NCI-H1436 treated with DMSO at 0.1 percent for 48 hours (cell line): ENCODE measurements around the gene CAPN9.
"Not testable (repeated sequence)": the region's sequence is repeated elsewhere in the genome, so short reads cannot be mapped to it uniquely, and the experiment has no call there.

Experiments used
- DNase-seq: peaks from one replicate; lab custom pipeline; 2025; lab: John Stamatoyannopoulos, UW

Gene CAPN9

DNA sequence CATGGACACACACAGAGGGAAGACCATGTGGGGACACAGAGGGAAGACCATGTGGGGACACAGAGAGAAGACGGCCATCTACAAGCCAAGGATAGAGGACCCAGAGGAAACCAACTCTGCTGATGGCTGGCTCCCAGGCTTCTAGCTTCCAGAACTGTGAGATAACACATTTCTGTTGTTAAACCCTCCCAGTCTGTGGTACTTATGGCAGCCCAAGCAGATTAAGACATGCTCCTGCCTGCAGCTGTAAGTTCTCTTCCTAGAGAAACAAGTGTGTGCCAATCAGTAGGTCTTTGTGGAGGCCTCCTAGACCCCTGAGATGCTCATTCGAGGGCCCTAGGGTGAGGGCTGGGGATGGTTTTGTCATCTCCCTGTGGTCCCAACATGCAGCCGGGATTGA, 35.9 kb upstream of the CAPN9 start:
- no peak for DNase-seq

DNA sequence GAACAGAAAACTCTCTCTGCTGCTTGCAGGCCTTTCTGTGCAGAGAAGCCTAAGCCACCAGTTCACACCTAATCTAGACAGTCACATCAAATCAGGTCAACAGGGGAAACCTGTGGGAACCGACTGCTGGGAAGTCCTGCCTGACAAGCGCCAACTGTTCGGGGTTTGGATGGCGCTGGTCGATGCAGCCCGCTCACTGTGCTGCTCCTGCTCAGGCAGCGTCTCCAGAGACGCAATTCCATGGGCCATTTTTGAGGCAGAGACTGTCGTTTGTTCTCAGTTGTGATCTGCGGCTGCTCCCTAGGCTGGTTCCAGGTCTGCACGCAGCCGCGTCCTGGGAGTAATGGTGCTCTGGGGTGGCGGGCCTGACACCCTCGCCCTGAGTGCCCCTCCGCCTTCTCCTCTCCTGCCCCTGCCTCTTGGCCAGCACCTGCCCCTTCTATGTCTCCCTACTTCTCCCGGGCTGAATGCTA, 34.7 kb upstream of the CAPN9 start:
- no peak for DNase-seq

DNA sequence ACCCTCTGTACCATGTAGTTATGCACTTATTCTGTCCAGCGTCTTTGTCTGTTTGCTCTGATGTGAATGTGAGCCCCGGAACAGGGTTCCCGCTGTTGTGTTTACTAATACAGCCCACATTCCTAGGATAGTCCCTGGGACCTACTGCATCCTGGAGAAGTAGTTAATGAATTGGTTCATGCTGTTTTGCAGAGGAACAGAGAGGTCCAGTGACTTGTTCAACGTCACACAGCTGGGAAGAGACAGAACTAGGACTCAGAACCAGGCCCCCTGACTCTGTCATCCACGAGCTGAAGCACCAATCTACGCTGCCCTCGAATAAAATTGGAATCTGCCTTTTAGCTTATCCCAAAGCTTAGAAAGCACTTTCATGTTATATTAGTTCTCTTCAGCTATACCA, 34.0 kb upstream of the CAPN9 start:
- no peak for DNase-seq

GRCh38 chr1:230713547-230713914, 33.7 kb upstream of the CAPN9 start:
- DNase-seq: no peak

- DNase-seq: no peak
Measured at GRCh38 chr1:230713915-230714764, 33.0 kb upstream of the CAPN9 start, which contains the start of gene AGT. Gene AGT, minus strand, starts transcription at chr1:230714122. Its CDS starts 3,299 bp downstream, at chr1:230710823.

DNA sequence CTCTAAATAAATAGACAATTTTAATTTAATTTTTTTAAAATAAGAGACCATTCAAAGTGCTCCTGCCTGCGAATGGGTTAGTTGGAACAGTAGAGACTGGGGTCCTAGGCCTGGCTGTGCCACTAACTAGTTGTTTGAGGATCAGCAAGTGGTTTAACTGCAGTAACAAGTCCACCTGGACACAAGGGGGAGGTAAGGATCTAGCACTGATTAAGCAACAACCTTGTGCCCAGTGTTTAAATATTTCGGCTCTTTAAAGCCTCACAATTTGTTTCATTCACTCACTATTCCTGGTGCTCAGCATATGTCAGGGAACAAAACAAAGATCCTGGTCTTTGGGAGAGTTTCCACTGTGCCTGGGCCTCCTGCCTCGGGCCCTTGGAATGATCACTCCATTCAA, 31.7 kb upstream of the CAPN9 start:
- DNase-seq: no peak

DNA sequence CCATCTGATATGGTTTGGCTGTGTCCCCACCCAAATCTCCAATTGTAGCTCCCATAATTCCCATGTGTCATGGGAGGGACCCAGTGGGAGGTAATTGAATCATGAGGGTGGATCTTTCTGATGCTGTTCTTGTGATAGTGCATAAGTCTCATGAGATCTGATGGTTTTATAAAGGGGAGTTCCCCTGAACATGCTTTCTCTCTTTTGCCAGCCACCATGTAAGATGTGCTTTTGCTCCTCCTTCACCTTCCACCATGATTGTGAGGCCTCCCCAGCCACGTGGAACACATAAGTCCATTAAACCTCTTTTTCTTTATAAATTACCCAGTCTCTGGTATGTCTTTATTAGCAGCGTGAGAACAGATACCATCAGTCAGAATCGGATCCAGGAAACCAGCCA, 30.7 kb upstream of the CAPN9 start:
- not testable (repeated sequence) for DNase-seq

- no peak for DNase-seq
Measured at GRCh38 chr1:230717251-230717650, 29.9 kb upstream of the CAPN9 start.

DNA sequence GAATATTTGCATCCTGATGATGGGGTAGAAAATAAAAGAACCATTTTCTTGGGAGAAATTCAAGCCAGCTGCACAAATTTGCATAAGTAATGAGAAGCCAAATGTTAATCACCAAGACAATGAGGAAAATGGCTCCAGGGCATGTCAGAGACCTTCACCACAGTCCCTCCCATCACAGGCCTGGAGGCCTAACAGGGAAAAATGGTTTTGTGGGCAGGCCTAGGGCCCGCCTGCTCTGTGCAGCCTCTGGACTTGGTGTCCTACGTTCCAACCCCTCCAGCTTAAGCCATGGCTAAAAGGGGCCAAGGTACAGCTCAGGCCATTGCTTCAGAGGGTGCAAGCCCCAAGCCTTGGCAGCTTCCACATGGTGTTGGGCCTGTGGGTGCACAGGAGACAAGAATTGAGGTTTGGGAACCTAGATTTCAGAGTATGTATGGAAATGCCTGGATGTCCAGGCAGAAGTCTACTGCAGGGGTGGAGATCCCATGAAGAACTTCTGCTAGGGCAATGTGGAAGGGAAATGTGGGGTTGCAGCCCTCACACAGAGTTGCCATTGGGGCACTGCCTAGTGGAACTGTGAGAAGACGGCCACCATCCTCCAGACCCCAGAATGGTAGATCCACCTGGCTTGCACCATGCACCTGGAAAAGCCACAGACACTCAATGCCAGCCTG, 25.2 kb upstream of the CAPN9 start:
- not testable (repeated sequence) for DNase-seq

GRCh38 chr1:230725256-230726012, 21.8 kb upstream of the CAPN9 start:
- no peak for DNase-seq

DNA sequence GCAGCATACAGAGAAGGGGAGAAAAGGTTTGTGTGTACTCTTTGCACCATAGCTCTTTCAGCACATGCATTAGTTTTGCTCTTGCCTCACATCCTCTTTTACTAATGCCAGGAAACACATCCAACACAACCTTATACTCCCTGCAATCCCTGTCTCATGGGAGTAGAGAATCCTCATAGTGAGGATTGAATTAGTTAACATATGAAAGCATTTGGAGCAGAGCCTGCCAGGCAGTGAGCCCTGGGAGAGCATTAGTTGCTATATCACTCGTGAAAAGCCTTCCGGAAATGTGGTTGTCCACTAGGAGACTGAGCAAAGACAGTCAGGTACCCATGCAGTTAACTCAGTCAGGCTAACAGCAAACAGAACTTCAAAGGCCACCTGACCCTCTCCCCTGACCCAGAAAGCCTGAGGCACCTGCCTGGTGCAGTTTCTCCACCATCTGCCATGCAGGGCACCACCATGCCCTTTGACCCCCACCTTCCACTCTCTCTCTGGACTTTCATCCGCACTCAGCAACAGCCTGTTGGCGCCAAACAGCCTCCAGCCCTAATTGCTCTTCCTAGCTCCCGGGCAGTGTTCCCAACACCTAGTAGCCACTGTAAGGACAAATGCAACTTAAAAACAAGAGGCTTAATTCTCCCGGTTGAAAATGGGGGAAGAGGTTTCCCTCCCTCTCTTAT, 18.3 kb upstream of the CAPN9 start:
- no peak for DNase-seq

GRCh38 chr1:230730977-230731376, 16.2 kb upstream of the CAPN9 start:
- no peak for DNase-seq

- DNase-seq: peak; percentile 44
Measured at GRCh38 chr1:230735447-230735846, 11.7 kb upstream of the CAPN9 start.

DNA sequence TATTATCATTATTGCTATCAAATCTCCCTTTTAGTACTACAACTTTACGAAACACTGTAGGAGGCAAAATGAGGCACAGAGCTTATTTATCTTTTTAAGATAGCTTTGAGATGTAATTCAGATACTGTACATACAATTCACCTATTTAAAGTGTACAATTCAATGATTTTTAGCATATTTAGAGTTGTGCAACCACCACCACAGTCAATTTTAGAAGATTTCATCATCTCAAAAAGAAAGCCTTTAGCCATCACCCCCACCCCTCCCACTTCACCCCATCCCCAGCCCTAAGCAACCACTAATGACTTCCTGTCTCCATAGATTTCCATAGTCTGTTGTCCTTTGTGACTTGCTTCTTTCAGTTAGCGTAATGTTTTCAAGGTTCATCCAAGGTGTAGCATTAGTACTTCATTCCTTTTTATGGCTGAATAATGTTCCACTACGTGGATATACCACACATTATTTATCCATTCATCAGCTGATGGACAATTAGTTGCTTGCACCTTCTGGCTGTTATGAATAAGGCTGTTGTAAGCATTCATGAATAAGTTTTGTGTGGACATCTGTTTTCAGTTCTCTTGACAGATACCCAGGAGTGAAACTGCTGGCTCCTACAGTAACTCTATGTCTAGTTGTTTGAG, 9.4 kb upstream of the CAPN9 start:
- no peak for DNase-seq

DNA sequence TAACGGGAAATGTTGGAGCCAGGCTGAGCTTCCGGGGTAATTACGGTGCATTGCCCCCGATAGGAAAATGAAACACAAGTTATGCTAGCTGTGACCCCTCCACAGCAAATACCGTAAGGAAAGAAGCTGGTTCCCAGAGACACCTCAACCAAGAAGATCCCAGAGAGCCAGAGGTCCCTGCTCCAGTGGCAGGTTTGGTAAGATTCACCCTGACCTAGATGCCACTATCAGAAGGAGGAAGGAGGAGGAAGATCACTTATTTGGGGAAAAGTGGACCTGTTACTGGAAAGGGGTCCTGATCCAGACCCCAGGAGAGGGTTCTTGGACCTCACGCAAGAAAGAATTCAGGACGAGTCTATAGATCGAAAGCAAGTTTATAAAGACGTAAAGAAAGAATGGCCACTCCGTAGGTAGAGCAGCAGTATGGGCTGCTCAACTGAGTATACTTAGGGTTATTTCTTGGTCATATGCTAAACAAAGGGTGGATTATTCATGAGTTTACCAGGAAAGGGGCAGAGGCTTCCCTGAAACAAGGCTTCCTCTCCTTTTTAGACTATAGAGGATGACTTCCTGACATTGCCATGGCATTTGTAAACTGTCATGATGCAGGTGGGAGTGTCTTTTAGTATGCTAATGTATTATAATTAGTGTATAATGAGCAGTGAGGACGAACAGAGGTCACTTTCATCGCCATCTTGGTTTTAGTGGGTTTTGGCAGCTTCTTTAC, 7.5 kb upstream of the CAPN9 start:
- no peak for DNase-seq

- no peak for DNase-seq
Measured at GRCh38 chr1:230743899-230744298, 3.3 kb upstream of the CAPN9 start.

DNA sequence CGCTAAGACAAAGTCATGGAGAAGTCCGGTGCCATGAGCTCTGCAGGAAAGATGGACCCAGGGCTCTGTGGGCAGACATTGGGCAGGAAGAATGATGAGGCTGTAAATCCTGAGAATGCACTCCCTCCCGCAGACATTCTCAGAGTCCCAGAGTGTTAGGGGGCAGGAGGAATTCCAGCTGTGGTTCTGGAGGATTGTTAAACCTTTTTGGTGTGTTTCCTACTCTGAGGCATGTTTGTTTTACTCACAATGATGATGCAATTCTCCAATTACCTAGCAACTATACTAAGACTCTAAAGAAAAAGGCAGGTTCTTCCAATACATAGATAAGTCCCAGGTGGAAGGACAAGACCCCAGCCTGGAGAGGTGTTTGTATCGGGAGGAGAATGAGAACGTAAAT, 2.8 kb upstream of the CAPN9 start:
- no peak for DNase-seq

DNA sequence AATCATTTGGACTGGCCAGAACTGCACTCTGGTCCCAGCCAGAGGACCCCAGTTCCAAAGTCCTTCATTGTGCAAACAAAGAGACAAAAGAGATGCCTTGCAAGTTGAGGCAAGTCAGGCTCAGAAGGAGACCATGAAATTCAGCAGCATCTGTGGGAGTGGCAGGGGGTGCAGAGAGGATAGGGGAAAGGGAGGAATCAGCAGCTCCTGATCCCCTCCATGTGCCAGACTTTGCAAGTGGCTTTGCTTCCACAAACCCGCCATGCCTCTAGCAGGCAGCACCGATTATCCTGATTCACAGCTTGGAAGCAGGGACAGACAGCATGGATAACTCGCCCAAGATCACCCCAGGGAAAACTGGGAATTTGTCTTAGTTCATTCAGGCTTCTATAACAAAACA, 2.1 kb upstream of the CAPN9 start:
- no peak for DNase-seq

- DNase-seq: no peak
Measured at GRCh38 chr1:230746617-230747016, 571 bp upstream of the CAPN9 start.

- no peak for DNase-seq
Measured at GRCh38 chr1:230747890-230748800, 957 bp downstream of the CAPN9 start.
